ENCODE measurements around the gene PFDN1. TPM values are rescaled to one million over a fixed set of nuclear protein-coding genes. Genes with fewer than 3 reads are reported as not detected.
A peak's percentile ranks its signal among the peaks of the same experiment; 100 is the strongest.

PFDN1 gene
- total and polyA plus RNA-seq, 5 donors from 2014 or later, result 34.3 to 152 (median 109) TPM

DNA sequence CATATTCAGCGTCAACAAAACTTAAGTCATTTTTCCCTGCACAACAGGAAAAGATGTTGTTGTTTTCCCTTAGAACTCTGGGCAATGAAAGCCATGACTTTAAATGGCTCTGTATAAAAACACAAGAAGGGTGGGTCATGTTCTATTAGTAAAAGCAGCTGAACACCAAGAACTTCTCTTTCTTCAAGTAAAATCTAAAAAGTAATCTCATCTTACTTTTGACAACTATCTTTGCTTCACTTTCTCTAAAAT, 9.1 kb downstream of the PFDN1 start:
- H3K4me1 ChIP-seq (ENCODE audit: control insufficient read depth, insufficient read depth, low read length, poor library complexity, severe bottlenecking), result peaks cover 12% of the 10 kb centered on the region
- Mint-ChIP-seq H3K36me3 (peaks cover 25% of the 10 kb centered on the region), H3K9me3 (no peaks in the 10 kb centered on the region), H3K4me1 (peaks cover 37 to 61% (median 44%) of the 10 kb centered on the region in 4 donors), H3K27me3 (no peaks in the 10 kb centered on the region), H3K4me3 (no peak overlapping the region), H3K27ac (no peak overlapping the region)
- H3K9me3 ChIP-seq (ENCODE audit: control insufficient read depth in 2 of 2, low read length in 2 of 2), result no peaks in the 10 kb centered on the region
- peaks cover 11% of the 10 kb centered on the region for H3K36me3 ChIP-seq (ENCODE audit: control insufficient read depth, insufficient read depth, low read length)
- ATAC-seq (ENCODE audit: low read depth in 2 of 2) (no peak), DNase-seq (no peak)
- no peaks in the 10 kb centered on the region for H3K27me3 ChIP-seq (ENCODE audit: control insufficient read depth, insufficient read depth, low read length)
- H3K4me3 ChIP-seq (ENCODE audit: low read depth, low read length), result no peak overlapping the region
- H3K27ac ChIP-seq (ENCODE audit: insufficient read depth, low read length, poor library complexity, severe bottlenecking), result no peak overlapping the region

DNA sequence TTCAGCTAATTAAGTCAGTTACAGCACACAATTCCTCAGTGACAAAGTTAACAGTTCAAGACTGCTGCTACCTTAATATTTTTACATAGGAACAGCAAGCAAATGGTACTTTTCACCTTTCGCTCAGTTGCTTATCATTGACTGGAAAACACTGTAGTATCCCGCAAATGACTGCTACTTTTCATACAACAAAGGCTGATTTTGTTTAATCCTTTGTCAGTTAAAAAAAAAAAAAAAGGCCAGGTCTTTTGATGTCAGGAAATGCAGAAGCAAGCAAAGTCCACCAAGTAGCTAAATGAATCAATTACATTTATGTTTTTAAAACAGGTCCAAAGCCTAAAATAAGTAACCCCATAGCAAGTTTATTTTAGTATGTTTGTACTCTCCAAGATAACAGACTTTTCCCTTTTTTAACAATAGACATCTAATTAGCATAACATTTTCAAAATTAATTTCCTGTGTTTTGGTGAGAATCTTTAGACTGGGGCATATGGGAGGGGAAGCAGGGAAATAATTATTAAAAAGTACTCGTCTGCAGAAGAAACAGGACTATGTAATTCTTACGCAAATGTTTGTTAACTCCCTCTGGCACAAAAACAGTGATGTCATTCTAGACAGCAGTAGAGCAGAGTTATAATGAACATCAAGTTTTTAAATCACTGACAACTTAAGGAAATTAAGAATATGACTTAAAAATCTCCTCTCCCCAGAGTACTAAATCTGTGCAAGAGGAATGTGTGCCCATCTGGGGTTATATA, 9.6 kb downstream of the PFDN1 start:
- peak overlapping the region in 1 of 3 donors; percentile 33 for H3K27ac Mint-ChIP-seq
- Histone ChIP-seq H3K27ac (ENCODE audit: insufficient read depth, low read length, poor library complexity, severe bottlenecking) (no peak overlapping the region), H3K9me3 (ENCODE audit: control insufficient read depth in 2 of 2, low read length in 2 of 2) (no peaks in the 10 kb centered on the region), H3K4me1 (ENCODE audit: control insufficient read depth, insufficient read depth, low read length, poor library complexity, severe bottlenecking) (peaks cover 12% of the 10 kb centered on the region), H3K27me3 (ENCODE audit: control insufficient read depth, insufficient read depth, low read length) (no peaks in the 10 kb centered on the region), H3K4me3 (ENCODE audit: low read depth, low read length) (no peak overlapping the region), H3K36me3 (ENCODE audit: control insufficient read depth, insufficient read depth, low read length) (peaks cover 9% of the 10 kb centered on the region)
- DNase-seq (peak in 1 of 3 donors; percentile 24), ATAC-seq (ENCODE audit: low read depth in 2 of 2) (no peak)
- peaks cover 38 to 59% (median 44%) of the 10 kb centered on the region in 4 donors for H3K4me1 Mint-ChIP-seq
- H3K4me3 Mint-ChIP-seq, result no peak overlapping the region
- H3K36me3 Mint-ChIP-seq, result peaks cover 24% of the 10 kb centered on the region
- no peaks in the 10 kb centered on the region for H3K9me3 Mint-ChIP-seq
- no peaks in the 10 kb centered on the region for H3K27me3 Mint-ChIP-seq

DNA sequence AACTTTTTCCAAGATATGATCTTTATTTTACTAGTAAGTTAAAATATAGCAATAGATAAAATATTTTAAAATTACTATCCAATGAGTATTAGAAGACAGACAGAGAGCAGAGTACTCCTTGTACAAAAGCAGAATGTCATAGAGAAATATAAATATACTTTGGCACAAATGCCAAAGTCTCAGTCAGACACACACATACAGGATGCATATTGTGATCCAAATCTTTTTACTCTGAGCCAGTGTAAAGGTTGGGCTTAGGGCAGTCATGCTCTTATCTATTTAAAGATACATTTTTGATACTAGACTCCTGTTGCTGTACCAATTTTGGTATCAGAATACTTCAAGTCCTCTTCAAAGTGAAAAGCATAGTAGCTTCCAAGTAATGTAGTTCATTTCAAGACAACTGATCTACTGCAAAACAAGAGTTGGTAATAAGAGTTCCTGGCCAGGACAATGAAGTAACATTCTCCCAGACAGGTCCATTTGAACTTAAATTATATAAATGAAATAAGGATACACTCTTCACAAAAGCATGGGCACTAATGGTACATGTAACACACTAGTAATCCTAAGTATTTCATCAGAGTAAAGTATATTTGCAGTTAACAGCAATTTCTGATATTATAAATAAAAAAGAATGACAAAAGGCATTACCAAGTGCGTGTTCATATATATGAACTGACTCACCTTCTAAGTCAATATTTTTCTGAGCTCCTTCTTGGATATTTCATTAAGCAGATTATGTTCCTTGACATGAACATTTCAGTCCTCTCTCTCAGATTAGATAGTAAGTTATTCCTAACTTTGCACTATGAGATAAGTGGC, 10.5 kb downstream of the PFDN1 start:
- Mint-ChIP-seq H3K4me1 (peaks cover 41 to 54% (median 43%) of the 10 kb centered on the region in 4 donors), H3K27me3 (no peaks in the 10 kb centered on the region), H3K9me3 (no peaks in the 10 kb centered on the region), H3K36me3 (peaks cover 21% of the 10 kb centered on the region), H3K4me3 (no peak overlapping the region), H3K27ac (peak overlapping the region in 1 of 3 donors; percentile 33)
- DNase-seq (no peak), ATAC-seq (ENCODE audit: low read depth in 2 of 2) (no peak)
- Histone ChIP-seq H3K27me3 (ENCODE audit: control insufficient read depth, insufficient read depth, low read length) (no peaks in the 10 kb centered on the region), H3K36me3 (ENCODE audit: control insufficient read depth, insufficient read depth, low read length) (peaks cover 7% of the 10 kb centered on the region), H3K4me3 (ENCODE audit: low read depth, low read length) (no peak overlapping the region), H3K27ac (ENCODE audit: insufficient read depth, low read length, poor library complexity, severe bottlenecking) (no peak overlapping the region), H3K4me1 (ENCODE audit: control insufficient read depth, insufficient read depth, low read length, poor library complexity, severe bottlenecking) (peaks cover 12% of the 10 kb centered on the region), H3K9me3 (ENCODE audit: control insufficient read depth in 2 of 2, low read length in 2 of 2) (no peaks in the 10 kb centered on the region)

DNA sequence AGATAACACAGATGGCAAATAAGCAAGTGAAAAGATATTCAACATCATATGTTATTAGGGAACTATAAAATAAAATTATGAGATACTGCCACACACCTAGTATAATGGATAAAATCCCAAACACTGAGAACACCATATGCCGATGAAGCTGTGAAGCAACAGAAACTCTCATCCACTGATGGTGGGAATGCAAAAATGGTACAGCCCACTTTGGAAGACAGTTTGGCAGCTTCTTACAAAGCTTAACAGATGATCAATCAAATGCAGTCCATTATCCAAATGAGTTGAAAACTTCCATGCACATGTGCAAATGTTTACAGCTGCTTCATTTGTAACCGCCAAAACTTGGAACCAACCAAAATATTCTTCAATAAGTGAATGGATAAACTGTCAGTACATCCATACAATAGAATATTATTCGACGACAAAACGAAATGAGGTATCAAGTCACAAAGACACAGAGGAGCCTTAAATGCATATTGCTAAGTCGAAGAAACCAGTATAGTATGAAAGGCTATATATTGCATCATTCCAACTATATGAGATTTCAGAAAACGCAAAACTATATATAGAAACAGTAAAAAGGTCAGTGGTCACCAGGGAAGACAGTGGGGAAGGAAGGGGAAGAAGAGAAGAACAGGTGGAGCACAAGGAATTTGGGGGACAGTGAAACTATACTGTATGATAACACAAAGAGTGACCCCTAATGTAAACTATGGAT, 14.9 kb downstream of the PFDN1 start:
- Mint-ChIP-seq H3K4me3 (no peak overlapping the region), H3K4me1 (peaks cover 20 to 39% (median 31%) of the 10 kb centered on the region in 4 donors), H3K36me3 (peaks cover 9% of the 10 kb centered on the region), H3K27ac (no peak overlapping the region), H3K27me3 (no peaks in the 10 kb centered on the region), H3K9me3 (no peaks in the 10 kb centered on the region)
- Histone ChIP-seq H3K9me3 (ENCODE audit: control insufficient read depth in 2 of 2, low read length in 2 of 2) (no peaks in the 10 kb centered on the region), H3K27me3 (ENCODE audit: control insufficient read depth, insufficient read depth, low read length) (no peaks in the 10 kb centered on the region), H3K4me3 (ENCODE audit: low read depth, low read length) (no peak overlapping the region), H3K4me1 (ENCODE audit: control insufficient read depth, insufficient read depth, low read length, poor library complexity, severe bottlenecking) (no peaks in the 10 kb centered on the region), H3K36me3 (ENCODE audit: control insufficient read depth, insufficient read depth, low read length) (no peaks in the 10 kb centered on the region), H3K27ac (ENCODE audit: insufficient read depth, low read length, poor library complexity, severe bottlenecking) (no peak overlapping the region)
- ATAC-seq (ENCODE audit: low read depth in 2 of 2), result no peak
- no peak for DNase-seq

DNA sequence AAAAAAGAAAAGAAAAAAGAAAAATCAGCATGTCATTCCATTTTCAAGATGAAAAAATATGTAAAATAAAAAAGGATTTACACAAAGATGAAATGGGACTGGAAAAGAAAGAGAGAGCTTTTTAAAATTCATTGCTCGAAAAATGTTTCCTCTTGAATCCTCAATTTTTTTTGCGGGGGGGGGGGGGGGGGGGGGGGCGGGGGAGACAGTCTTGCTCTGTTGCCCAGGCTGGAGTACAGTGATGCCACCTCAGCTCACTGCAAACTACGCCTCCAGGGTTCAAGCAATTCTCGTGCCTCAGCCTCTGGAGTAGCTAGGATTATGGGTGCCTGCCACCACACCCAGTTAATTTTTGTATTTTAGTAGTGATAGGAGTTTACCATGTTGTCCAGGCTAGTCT, 16.5 kb downstream of the PFDN1 start:
- Mint-ChIP-seq H3K4me1 (peaks cover 17 to 36% (median 28%) of the 10 kb centered on the region in 4 donors), H3K9me3 (no peaks in the 10 kb centered on the region), H3K27ac (peak overlapping the region in 1 of 3 donors; percentile 6), H3K4me3 (no peak overlapping the region), H3K27me3 (no peaks in the 10 kb centered on the region), H3K36me3 (peaks cover 9% of the 10 kb centered on the region)
- H3K36me3 ChIP-seq (ENCODE audit: control insufficient read depth, insufficient read depth, low read length), result no peaks in the 10 kb centered on the region
- ATAC-seq (ENCODE audit: low read depth in 2 of 2) (no peak), DNase-seq (no peak)
- no peak overlapping the region for H3K27ac ChIP-seq (ENCODE audit: insufficient read depth, low read length, poor library complexity, severe bottlenecking)
- no peaks in the 10 kb centered on the region for H3K9me3 ChIP-seq (ENCODE audit: control insufficient read depth in 2 of 2, low read length in 2 of 2)
- H3K27me3 ChIP-seq (ENCODE audit: control insufficient read depth, insufficient read depth, low read length), result no peaks in the 10 kb centered on the region
- H3K4me3 ChIP-seq (ENCODE audit: low read depth, low read length), result no peak overlapping the region
- H3K4me1 ChIP-seq (ENCODE audit: control insufficient read depth, insufficient read depth, low read length, poor library complexity, severe bottlenecking), result no peaks in the 10 kb centered on the region

DNA sequence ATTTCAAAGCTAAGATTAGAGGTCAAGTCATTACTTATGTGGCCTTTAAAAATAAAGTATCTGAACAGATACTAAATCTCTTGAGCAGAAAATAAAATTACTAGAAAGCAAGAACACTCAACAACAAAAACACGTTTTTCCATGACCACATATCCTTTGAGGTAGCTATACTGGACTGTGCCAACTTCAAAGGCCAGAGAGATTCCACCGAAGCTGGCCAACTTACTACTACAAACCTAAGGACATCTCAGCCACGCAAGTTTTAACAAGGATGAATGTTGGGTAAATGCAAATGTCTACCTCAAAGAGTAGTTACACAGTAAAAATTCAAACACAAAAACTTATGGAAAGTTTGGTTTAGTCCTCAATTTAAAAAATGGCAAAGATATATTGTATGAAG, 18.9 kb downstream of the PFDN1 start:
- H3K27ac ChIP-seq (ENCODE audit: insufficient read depth, low read length, poor library complexity, severe bottlenecking), result no peak overlapping the region
- Mint-ChIP-seq H3K4me3 (no peak overlapping the region), H3K4me1 (peaks cover 12 to 23% (median 18%) of the 10 kb centered on the region in 4 donors), H3K27ac (peak overlapping the region in 1 of 3 donors; percentile 15), H3K9me3 (no peaks in the 10 kb centered on the region), H3K36me3 (peaks cover 4% of the 10 kb centered on the region), H3K27me3 (no peaks in the 10 kb centered on the region)
- no peak overlapping the region for H3K4me3 ChIP-seq (ENCODE audit: low read depth, low read length)
- no peaks in the 10 kb centered on the region for H3K9me3 ChIP-seq (ENCODE audit: control insufficient read depth in 2 of 2, low read length in 2 of 2)
- no peaks in the 10 kb centered on the region for H3K27me3 ChIP-seq (ENCODE audit: control insufficient read depth, insufficient read depth, low read length)
- DNase-seq (no peak), ATAC-seq (ENCODE audit: low read depth in 2 of 2) (no peak)
- H3K36me3 ChIP-seq (ENCODE audit: control insufficient read depth, insufficient read depth, low read length), result peaks cover 7% of the 10 kb centered on the region
- H3K4me1 ChIP-seq (ENCODE audit: control insufficient read depth, insufficient read depth, low read length, poor library complexity, severe bottlenecking), result no peaks in the 10 kb centered on the region

DNA sequence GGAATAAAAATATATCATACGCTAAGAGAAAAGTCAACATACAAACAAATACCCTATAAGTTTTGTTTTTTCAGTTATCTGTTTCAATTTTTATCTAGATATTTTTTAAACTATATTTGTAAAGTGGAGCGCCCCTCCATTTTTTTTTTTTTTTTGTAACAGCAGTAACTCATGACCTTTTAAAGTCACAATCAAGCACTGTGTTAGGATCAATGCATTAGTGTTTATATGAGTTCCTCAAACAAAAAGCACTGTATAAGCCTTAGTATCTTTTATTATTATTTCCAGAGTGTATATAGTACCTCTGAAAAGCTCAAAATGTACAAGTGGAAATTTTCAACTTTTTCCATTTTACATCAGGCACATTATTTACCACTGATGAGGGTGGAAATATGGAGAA, 20.6 kb downstream of the PFDN1 start:
- no peaks in the 10 kb centered on the region for H3K27me3 ChIP-seq (ENCODE audit: control insufficient read depth, insufficient read depth, low read length)
- Mint-ChIP-seq H3K27ac (no peak overlapping the region), H3K36me3 (peaks cover 10% of the 10 kb centered on the region), H3K9me3 (peaks cover 0 to 4% (median 0%) of the 10 kb centered on the region in 7 donors), H3K4me3 (no peak overlapping the region), H3K4me1 (peaks cover 8 to 22% (median 14%) of the 10 kb centered on the region in 4 donors), H3K27me3 (no peaks in the 10 kb centered on the region)
- H3K4me3 ChIP-seq (ENCODE audit: low read depth, low read length), result no peak overlapping the region
- DNase-seq (no peak), ATAC-seq (ENCODE audit: low read depth in 2 of 2) (no peak)
- H3K4me1 ChIP-seq (ENCODE audit: control insufficient read depth, insufficient read depth, low read length, poor library complexity, severe bottlenecking), result no peaks in the 10 kb centered on the region
- no peak overlapping the region for H3K27ac ChIP-seq (ENCODE audit: insufficient read depth, low read length, poor library complexity, severe bottlenecking)
- no peaks in the 10 kb centered on the region for H3K9me3 ChIP-seq (ENCODE audit: control insufficient read depth in 2 of 2, low read length in 2 of 2)
- peaks cover 11% of the 10 kb centered on the region for H3K36me3 ChIP-seq (ENCODE audit: control insufficient read depth, insufficient read depth, low read length)
